ENCODE measurements around the gene KIF2A. TPM values are rescaled to one million over a fixed set of nuclear protein-coding genes. Genes with fewer than 3 reads are reported as not detected.

KIF2A gene
- total and polyA plus RNA-seq, 4 donors: 3.8 to 17.5 (median 6.8) TPM

DNA sequence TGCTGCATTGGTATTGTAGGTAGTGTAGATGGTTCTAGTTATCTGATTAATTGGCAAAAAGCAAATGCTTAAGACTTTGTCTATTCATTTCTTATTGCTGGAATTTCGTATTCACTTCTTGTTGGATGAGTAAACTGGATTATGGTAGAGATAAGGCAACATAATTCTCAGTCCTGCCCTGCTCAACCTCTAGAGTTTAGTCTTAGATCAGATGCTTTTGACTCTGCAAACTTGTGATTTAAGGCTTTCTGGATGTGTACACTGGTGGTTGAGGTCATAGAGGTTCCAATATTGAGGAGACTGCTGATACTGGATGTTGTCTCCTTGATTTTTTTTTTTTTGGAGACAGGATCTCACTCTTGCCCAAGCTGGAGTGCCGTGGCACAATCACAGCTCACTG, 35.0 kb downstream of the KIF2A start (continued):
- TF ChIP-seq, protein P1, sequence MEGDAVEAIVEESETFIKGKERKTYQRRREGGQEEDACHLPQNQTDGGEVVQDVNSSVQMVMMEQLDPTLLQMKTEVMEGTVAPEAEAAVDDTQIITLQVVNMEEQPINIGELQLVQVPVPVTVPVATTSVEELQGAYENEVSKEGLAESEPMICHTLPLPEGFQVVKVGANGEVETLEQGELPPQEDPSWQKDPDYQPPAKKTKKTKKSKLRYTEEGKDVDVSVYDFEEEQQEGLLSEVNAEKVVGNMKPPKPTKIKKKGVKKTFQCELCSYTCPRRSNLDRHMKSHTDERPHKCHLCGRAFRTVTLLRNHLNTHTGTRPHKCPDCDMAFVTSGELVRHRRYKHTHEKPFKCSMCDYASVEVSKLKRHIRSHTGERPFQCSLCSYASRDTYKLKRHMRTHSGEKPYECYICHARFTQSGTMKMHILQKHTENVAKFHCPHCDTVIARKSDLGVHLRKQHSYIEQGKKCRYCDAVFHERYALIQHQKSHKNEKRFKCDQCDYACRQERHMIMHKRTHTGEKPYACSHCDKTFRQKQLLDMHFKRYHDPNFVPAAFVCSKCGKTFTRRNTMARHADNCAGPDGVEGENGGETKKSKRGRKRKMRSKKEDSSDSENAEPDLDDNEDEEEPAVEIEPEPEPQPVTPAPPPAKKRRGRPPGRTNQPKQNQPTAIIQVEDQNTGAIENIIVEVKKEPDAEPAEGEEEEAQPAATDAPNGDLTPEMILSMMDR (IDR thresholded peaks at IDR 0.05; ENCODE audit: low read depth, low read length, missing input control): no peak
- TF ChIP-seq FOXA1 (IDR thresholded peaks at IDR 0.05): no peak
- no peak for TF ChIP-seq EGR1 (IDR thresholded peaks at IDR 0.05; ENCODE audit: low read depth in 2 of 2)
- no peak for TF ChIP-seq NR2F2 (IDR thresholded peaks at IDR 0.05)

DNA sequence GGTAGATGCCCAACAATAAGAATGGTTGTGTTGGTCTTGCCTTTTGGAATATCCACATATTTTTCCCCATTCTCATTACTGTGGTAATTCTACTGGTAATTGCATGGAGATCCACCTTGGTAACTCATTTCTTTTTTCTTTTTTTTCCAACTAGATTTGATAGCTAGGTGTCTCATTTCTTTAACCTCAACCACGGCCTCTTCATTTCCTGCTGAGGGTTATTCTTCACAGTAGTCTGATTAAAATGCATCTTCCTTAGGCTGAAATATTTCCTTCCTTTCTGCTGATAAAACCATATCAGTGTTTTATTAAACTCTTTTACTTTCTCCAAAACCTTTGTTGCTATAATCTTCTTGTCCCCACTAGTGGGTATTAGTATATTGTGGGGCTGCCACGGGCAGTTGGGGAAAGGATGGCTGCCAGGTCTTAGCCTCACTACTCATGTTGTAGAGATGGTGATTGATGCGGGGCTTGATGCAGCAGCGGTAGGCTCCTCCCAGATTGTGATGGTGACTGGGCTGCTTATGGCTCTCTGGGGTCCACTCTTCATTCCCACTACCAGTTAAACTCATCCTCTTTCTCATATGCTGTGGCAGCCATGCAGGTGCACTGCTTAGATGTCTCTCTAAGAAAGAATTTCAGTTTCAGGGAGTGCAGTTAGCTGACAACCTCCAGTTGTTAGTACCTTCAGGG, 35.9 kb downstream of the KIF2A start:
- H3K27ac ChIP-seq (ENCODE audit: low read depth in 1 of 2, low read length in 2 of 2): no peak overlapping the region
- WGBS: 89% methylated on average over 4 of the region's 4 CpGs
- H3K9me3 ChIP-seq (ENCODE audit: control insufficient read depth in 4 of 4, low read length in 3 of 4): no peaks in the 10 kb centered on the region
- DNase-seq (ENCODE audit: low spot score): no peak
- TF ChIP-seq SP1 (IDR thresholded peaks at IDR 0.05) (no peak), GABPA (IDR thresholded peaks at IDR 0.05 in 1 of 2, conservative IDR thresholded peaks at IDR 0.05 in 1 of 2) (no peak)
- H3K9ac ChIP-seq (ENCODE audit: low read depth in 1 of 2, low read length in 2 of 2): no peak overlapping the region
- no peak overlapping the region for H3K4me3 ChIP-seq (ENCODE audit: low read depth in 1 of 3, low read length in 3 of 3)
- no peaks in the 10 kb centered on the region for H3K36me3 ChIP-seq (ENCODE audit: control insufficient read depth in 4 of 4, insufficient read depth in 3 of 4, low read depth in 1 of 4, low read length in 3 of 4)
- no peaks in the 10 kb centered on the region for H3K4me1 ChIP-seq (ENCODE audit: control insufficient read depth in 4 of 4, insufficient read depth in 4 of 4, low read length in 3 of 4)
- H3K27me3 ChIP-seq (ENCODE audit: control insufficient read depth in 4 of 4, insufficient read depth in 4 of 4, low read length in 3 of 4): no peaks in the 10 kb centered on the region

GRCh38 chr5:62342476-62342837, 36.5 kb downstream of the KIF2A start:
- DNase-seq (ENCODE audit: low spot score): no peak
- Histone ChIP-seq H3K4me3 (ENCODE audit: low read depth in 1 of 3, low read length in 3 of 3) (no peak overlapping the region), H3K9me3 (ENCODE audit: control insufficient read depth in 4 of 4, low read length in 3 of 4) (no peaks in the 10 kb centered on the region), H3K36me3 (ENCODE audit: control insufficient read depth in 4 of 4, insufficient read depth in 3 of 4, low read depth in 1 of 4, low read length in 3 of 4) (no peaks in the 10 kb centered on the region), H3K27ac (ENCODE audit: low read depth in 1 of 2, low read length in 2 of 2) (no peak overlapping the region), H3K27me3 (ENCODE audit: control insufficient read depth in 4 of 4, insufficient read depth in 4 of 4, low read length in 3 of 4) (no peaks in the 10 kb centered on the region), H3K4me1 (ENCODE audit: control insufficient read depth in 4 of 4, insufficient read depth in 4 of 4, low read length in 3 of 4) (no peaks in the 10 kb centered on the region), H3K9ac (ENCODE audit: low read depth in 1 of 2, low read length in 2 of 2) (no peak overlapping the region)
- no peak for TF ChIP-seq HNF4G (IDR thresholded peaks at IDR 0.05)
- no peak for TF ChIP-seq ZBTB33 (IDR thresholded peaks at IDR 0.05)
- TF ChIP-seq FOXA1 (IDR thresholded peaks at IDR 0.05): no peak
- TF ChIP-seq RAD21 (IDR thresholded peaks at IDR 0.05): no peak
- no peak for TF ChIP-seq REST (IDR thresholded peaks at IDR 0.05)
- TF ChIP-seq FOXA2 (IDR thresholded peaks at IDR 0.05): no peak
- TF ChIP-seq, protein P1 (IDR thresholded peaks at IDR 0.05; ENCODE audit: low read depth, low read length, missing input control): no peak
- TF ChIP-seq, protein P2, sequence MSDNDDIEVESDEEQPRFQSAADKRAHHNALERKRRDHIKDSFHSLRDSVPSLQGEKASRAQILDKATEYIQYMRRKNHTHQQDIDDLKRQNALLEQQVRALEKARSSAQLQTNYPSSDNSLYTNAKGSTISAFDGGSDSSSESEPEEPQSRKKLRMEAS (IDR thresholded peaks at IDR 0.05): no peak
- no peak for TF ChIP-seq TAF1 (conservative IDR thresholded peaks at IDR 0.05)
- no peak for TF ChIP-seq NR2F2 (IDR thresholded peaks at IDR 0.05)
- TF ChIP-seq HNF4A (conservative IDR thresholded peaks at IDR 0.05): no peak
- no peak for TF ChIP-seq JUND (IDR thresholded peaks at IDR 0.05)
- no peak for TF ChIP-seq ATF3 (IDR thresholded peaks at IDR 0.05)
- 100% methylated on average over 2 of the region's 2 CpGs for WGBS

Data from liver (tissue), 9 donors.